Measurements from ENCODE around the gene SMAP1.

DNA sequence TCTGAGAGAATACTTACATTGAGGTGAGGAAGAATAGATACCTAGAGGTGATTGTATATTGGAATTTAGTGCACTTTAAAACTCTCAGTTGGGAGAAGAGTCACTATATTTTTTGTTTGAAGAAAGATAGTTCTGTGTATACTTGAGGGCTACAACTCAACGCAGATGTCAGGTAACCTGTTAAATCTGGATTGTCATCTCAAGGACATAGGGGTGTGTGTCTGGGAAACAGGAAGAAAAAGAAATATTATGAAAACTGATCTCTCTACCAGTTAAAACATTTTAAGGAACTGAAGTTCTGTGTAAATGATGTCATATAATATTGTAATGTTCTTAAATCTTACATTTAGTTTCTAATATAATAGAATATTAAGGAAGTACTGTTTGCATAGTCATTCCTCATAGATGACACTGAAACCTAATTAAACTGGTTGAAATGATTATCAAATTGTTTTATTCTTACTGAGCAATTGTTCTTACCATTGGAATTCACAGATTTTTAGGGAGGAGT, 86.2 kb downstream of the SMAP1 start:
- TF ChIP-seq HIVEP1 (CRISPR knock-in tag; IDR thresholded peaks at IDR 0.05) (no peak), LARP7 (IDR thresholded peaks at IDR 0.05) (no peak), FOXK1 (CRISPR knock-in tag; IDR thresholded peaks at IDR 0.05; ENCODE audit: borderline replicate concordance) (no peak), DNMT1 (IDR thresholded peaks at IDR 0.05) (no peak), MTA3 (IDR thresholded peaks at IDR 0.05; ENCODE audit: borderline replicate concordance) (no peak), ZNF12 (CRISPR knock-in tag; IDR thresholded peaks at IDR 0.05) (no peak), L3MBTL2 (IDR thresholded peaks at IDR 0.05) (no peak), POLR2A (conservative IDR thresholded peaks at IDR 0.05) (no peak), ETV5 (CRISPR knock-in tag; IDR thresholded peaks at IDR 0.05; ENCODE audit: low read depth) (no peak), BDP1 (IDR thresholded peaks at IDR 0.05; ENCODE audit: insufficient read depth, insufficient read length) (no peak), ZNF133 (CRISPR knock-in tag; IDR thresholded peaks at IDR 0.05) (no peak)
- TF ChIP-seq, protein P1, sequence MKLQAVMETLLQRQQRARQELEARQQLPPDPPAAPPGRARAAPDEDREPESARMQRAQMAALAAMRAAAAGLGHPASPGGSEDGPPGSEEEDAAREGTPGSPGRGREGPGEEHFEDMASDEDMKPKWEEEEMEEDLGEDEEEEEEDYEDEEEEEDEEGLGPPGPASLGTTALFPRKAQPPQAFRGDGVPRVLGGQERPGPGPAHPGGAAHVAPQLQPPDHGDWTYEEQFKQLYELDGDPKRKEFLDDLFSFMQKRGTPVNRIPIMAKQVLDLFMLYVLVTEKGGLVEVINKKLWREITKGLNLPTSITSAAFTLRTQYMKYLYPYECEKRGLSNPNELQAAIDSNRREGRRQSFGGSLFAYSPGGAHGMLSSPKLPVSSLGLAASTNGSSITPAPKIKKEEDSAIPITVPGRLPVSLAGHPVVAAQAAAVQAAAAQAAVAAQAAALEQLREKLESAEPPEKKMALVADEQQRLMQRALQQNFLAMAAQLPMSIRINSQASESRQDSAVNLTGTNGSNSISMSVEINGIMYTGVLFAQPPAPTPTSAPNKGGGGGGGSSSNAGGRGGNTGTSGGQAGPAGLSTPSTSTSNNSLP (IDR thresholded peaks at IDR 0.05; ENCODE audit: borderline replicate concordance, low read depth, low read length): no peak
- TF ChIP-seq, protein P2, sequence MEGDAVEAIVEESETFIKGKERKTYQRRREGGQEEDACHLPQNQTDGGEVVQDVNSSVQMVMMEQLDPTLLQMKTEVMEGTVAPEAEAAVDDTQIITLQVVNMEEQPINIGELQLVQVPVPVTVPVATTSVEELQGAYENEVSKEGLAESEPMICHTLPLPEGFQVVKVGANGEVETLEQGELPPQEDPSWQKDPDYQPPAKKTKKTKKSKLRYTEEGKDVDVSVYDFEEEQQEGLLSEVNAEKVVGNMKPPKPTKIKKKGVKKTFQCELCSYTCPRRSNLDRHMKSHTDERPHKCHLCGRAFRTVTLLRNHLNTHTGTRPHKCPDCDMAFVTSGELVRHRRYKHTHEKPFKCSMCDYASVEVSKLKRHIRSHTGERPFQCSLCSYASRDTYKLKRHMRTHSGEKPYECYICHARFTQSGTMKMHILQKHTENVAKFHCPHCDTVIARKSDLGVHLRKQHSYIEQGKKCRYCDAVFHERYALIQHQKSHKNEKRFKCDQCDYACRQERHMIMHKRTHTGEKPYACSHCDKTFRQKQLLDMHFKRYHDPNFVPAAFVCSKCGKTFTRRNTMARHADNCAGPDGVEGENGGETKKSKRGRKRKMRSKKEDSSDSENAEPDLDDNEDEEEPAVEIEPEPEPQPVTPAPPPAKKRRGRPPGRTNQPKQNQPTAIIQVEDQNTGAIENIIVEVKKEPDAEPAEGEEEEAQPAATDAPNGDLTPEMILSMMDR (IDR thresholded peaks at IDR 0.05 in 2 of 3, conservative IDR thresholded peaks at IDR 0.05 in 1 of 3; ENCODE audit: insufficient read depth in 2 of 3, low read depth in 1 of 3, low read length in 3 of 3): no peak

All from K562 (cell line).